CD14-positive monocyte (primary cell): ENCODE results near the gene HEMK1. TPM values are rescaled to one million over a fixed set of nuclear protein-coding genes. Genes with fewer than 3 reads are reported as not detected.
A peak's percentile ranks its signal among the peaks of the same experiment; 100 is the strongest.

ENCODE experiments used
- DNase-seq, 3 donors: peaks; one replicate each; pipeline ENCODE4 v3.0.0-alpha.2; 2011 to 2022
- H2AFZ ChIP-seq: 2 replicates; pipeline ENCODE4 v1.6.0; 2012; ENCODE audit warnings: mild to moderate bottlenecking, low read depth, low read length, inconsistent platforms; ENCODE audit not compliant: insufficient read depth, poor library complexity, severe bottlenecking
- H3K27ac ChIP-seq, 2 donors: 1 replicate in 1 of 2; 2 replicates in 1 of 2; pipeline ENCODE4 v1.5.1; 2012 to 2013; ENCODE audit warnings: low read length in 2 of 2, control low read depth in 1 of 2, inconsistent platforms in 1 of 2, low read depth in 1 of 2, mild to moderate bottlenecking in 1 of 2
- H3K27me3 ChIP-seq, 2 donors: one replicate each; pipeline versions ENCODE4 v1.6.0 to v1.6.1; 2011 to 2013; ENCODE audit warnings: low read length in 2 of 2; ENCODE audit not compliant: control insufficient read depth in 2 of 2, insufficient read depth in 2 of 2
- H3K36me3 ChIP-seq, 2 donors: replicated peaks in 1 of 2; 1 replicate in 1 of 2; 2 replicates in 1 of 2; pipeline versions ENCODE4 v1.5.1 to v1.6.1; 2012 to 2013; ENCODE audit warnings: low read length in 2 of 2, control low read depth in 1 of 2, inconsistent platforms in 1 of 2, mild to moderate bottlenecking in 1 of 2; ENCODE audit not compliant: insufficient read depth in 2 of 2, control insufficient read depth in 1 of 2
- H3K4me1 ChIP-seq, 2 donors: 1 replicate in 1 of 2; 2 replicates in 1 of 2; pipeline versions ENCODE4 v1.5.1 to v1.6.1; 2012 to 2013; ENCODE audit warnings: low read length in 2 of 2, control low read depth in 1 of 2, inconsistent platforms in 1 of 2, mild to moderate bottlenecking in 1 of 2, moderate library complexity in 1 of 2; ENCODE audit not compliant: insufficient read depth in 2 of 2, control insufficient read depth in 1 of 2
- H3K4me2 ChIP-seq: replicated peaks from 2 replicates; pipeline ENCODE3; 2012; ENCODE audit warnings: low read length, moderate library complexity, mild to moderate bottlenecking; ENCODE audit not compliant: poor library complexity, severe bottlenecking; ENCODE audit errors: extremely low read depth
- H3K4me3 ChIP-seq, 3 experiments: fragments of 200-600 bp in 1 of 3; sonication (generic) in 1 of 3; replicated peaks in 1 of 3; 1 replicate in 2 of 3; 2 replicates in 1 of 3; pipeline ENCODE4 v1.5.1; 2011 to 2013; ENCODE audit warnings: low read length in 3 of 3, mild to moderate bottlenecking in 3 of 3, control low read depth in 2 of 3, low read depth in 2 of 3, inconsistent platforms in 1 of 3, moderate library complexity in 1 of 3
- H3K79me2 ChIP-seq: 2 replicates; pipeline ENCODE4 v1.6.0; 2012; ENCODE audit warnings: mild to moderate bottlenecking, control low read depth, inconsistent platforms, low read length, moderate library complexity; ENCODE audit not compliant: insufficient read depth
- H3K9ac ChIP-seq: 2 replicates; pipeline ENCODE4 v1.6.0; 2017; ENCODE audit warnings: low read length, mild to moderate bottlenecking; ENCODE audit not compliant: insufficient read depth, poor library complexity, severe bottlenecking
- H3K9me3 ChIP-seq, 2 donors: replicated peaks in 1 of 2; 1 replicate in 1 of 2; 2 replicates in 1 of 2; pipeline versions ENCODE4 v1.5.1 to v1.6.1; 2012 to 2013; ENCODE audit warnings: low read length in 2 of 2, control low read depth in 1 of 2; ENCODE audit not compliant: control insufficient read depth in 1 of 2, insufficient read depth in 1 of 2
- H4K20me1 ChIP-seq: 2 replicates; pipeline ENCODE4 v1.6.0; 2012; ENCODE audit warnings: mild to moderate bottlenecking, low read length, control low read depth, moderate library complexity; ENCODE audit not compliant: insufficient read depth
- H3K27ac Mint-ChIP-seq, 7 donors: one replicate each; pipeline ENCODE4 v1.8.0; 2020; ENCODE audit warnings: mild to moderate bottlenecking in 7 of 7, mixed read lengths in 7 of 7, moderate library complexity in 6 of 7, inconsistent platforms in 2 of 7
- H3K27me3 Mint-ChIP-seq, 3 donors: one replicate each; pipeline ENCODE4 v1.8.0; 2021 to 2022; ENCODE audit warnings: low read depth in 3 of 3, mild to moderate bottlenecking in 3 of 3, mixed read lengths in 3 of 3, moderate library complexity in 3 of 3, inconsistent platforms in 1 of 3
- H3K36me3 Mint-ChIP-seq, 2 donors: one replicate each; pipeline ENCODE4 v1.8.0; 2020; ENCODE audit warnings: mixed read lengths in 2 of 2, inconsistent platforms in 1 of 2, mild to moderate bottlenecking in 1 of 2
- H3K4me1 Mint-ChIP-seq: one replicate; pipeline ENCODE4 v1.8.0; 2020; ENCODE audit warnings: mild to moderate bottlenecking, mixed read lengths
- H3K4me3 Mint-ChIP-seq, 2 donors: one replicate each; pipeline ENCODE4 v1.8.0; 2020; ENCODE audit warnings: mild to moderate bottlenecking in 2 of 2, mixed read lengths in 2 of 2, moderate library complexity in 1 of 2
- H3K9me3 Mint-ChIP-seq, 7 donors: one replicate each; pipeline ENCODE4 v1.8.0; 2020 to 2022; ENCODE audit warnings: mixed read lengths in 7 of 7, mild to moderate bottlenecking in 6 of 7, moderate library complexity in 6 of 7, inconsistent platforms in 2 of 7
- WGBS: methylation state at CpG from one replicate; pipeline ENCODE4 v1.1.5; 2013; ENCODE audit warnings: missing lambda C conversion rate; ENCODE audit not compliant: insufficient coverage; 5-methylcytosine and 5-hydroxymethylcytosine counted together
- intact Hi-C, 2 donors: fragments of 100-400 bp; cut with micrococcal nuclease; formaldehyde crosslinking; loops; one replicate each; pipeline versions ENCODE4 v1.15.0 to v1.15.1; 2023
- polyA plus RNA-seq, 3 donors: library from polyadenylated mRNA; depleted of rRNA in 1 of 3; unstranded in 2 of 3; stranded (reverse) in 1 of 3; fragments of 300-500 nt in 2 of 3; fragments of >200 nt in 1 of 3; fragmentation: Illumina TruSeq in 2 of 3; gene quantifications; 1 replicate in 2 of 3; 2 replicates in 1 of 3; pipeline ENCODE4 v1.2.3, GENCODE V29; 2012 to 2021
- TF ChIP-seq, protein P1 (sequence below): fragments of 200-600 bp; IDR thresholded peaks from one replicate; pipeline ENCODE4 v1.8.0; 2022; ENCODE audit warnings: antibody characterized with exemption, mild to moderate bottlenecking

HEMK1 gene
- polyA plus RNA-seq, 3 donors = 10.1 to 14.0 (median 12.1) TPM

DNA sequence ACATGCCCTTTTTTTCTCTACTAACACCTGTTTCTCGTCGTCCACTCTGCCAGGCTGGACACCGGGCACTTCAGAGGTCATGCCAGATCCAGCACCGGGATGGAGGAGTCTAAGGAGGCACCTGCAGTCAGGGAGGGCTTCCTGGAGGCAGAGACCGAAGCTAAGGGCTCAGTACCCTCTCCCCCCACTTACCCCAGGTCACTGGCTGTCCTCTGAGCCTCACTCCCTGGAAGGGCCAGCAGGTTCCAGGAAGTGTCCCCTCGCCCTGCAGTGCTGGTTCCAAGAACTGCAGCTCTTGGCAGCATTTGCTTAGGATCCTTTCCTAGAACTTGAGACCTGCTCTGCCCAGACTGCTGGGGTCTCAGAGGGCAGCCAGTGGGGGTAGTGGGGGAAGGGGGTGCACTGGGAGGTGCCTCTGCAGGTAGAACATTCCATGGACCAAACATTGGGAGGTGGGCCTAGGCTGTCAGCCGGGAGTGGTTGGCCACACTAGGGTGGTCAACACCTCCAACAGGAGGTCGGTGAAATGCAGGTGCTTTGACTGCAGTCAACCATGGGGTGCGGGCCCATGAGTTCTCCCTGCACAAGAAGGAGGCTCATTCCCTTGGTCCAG, 30.9 kb downstream of the HEMK1 start:
- H3K27ac Mint-ChIP-seq = peak overlapping the region; percentile 83 to 94 (median 91)
- peaks cover 41% of the 10 kb centered on the region for H3K79me2 ChIP-seq
- peaks cover 0 to 1% (median 0%) of the 10 kb centered on the region in 3 donors for H3K27me3 Mint-ChIP-seq
- peaks cover 4% of the 10 kb centered on the region for H4K20me1 ChIP-seq
- peak overlapping the region in 1 of 3 experiments; percentile 58 for H3K4me3 ChIP-seq
- H3K36me3 ChIP-seq = peaks cover 10 to 13% of the 10 kb centered on the region in 2 donors
- H3K9me3 Mint-ChIP-seq = no peaks in the 10 kb centered on the region
- TF ChIP-seq, protein P1, sequence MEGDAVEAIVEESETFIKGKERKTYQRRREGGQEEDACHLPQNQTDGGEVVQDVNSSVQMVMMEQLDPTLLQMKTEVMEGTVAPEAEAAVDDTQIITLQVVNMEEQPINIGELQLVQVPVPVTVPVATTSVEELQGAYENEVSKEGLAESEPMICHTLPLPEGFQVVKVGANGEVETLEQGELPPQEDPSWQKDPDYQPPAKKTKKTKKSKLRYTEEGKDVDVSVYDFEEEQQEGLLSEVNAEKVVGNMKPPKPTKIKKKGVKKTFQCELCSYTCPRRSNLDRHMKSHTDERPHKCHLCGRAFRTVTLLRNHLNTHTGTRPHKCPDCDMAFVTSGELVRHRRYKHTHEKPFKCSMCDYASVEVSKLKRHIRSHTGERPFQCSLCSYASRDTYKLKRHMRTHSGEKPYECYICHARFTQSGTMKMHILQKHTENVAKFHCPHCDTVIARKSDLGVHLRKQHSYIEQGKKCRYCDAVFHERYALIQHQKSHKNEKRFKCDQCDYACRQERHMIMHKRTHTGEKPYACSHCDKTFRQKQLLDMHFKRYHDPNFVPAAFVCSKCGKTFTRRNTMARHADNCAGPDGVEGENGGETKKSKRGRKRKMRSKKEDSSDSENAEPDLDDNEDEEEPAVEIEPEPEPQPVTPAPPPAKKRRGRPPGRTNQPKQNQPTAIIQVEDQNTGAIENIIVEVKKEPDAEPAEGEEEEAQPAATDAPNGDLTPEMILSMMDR = no peak
- peaks cover 31 to 38% of the 10 kb centered on the region in 2 donors for H3K36me3 Mint-ChIP-seq
- peaks cover 61 to 64% of the 10 kb centered on the region in 2 donors for H3K4me1 ChIP-seq
- peak overlapping the region; percentile 68 for H3K4me2 ChIP-seq
- no peaks in the 10 kb centered on the region for H3K27me3 ChIP-seq
- no peak overlapping the region for H2AFZ ChIP-seq
- peaks cover 66% of the 10 kb centered on the region for H3K4me1 Mint-ChIP-seq
- no peaks in the 10 kb centered on the region for H3K9me3 ChIP-seq
- peak overlapping the region; percentile 85 to 88 for H3K27ac ChIP-seq
- H3K4me3 Mint-ChIP-seq = no peak overlapping the region
- 82% methylated on average over 7 of the region's 9 CpGs for WGBS
- peak overlapping the region; percentile 53 for H3K9ac ChIP-seq
- DNase-seq = no peak
- intact Hi-C loops = no loop called here

DNA sequence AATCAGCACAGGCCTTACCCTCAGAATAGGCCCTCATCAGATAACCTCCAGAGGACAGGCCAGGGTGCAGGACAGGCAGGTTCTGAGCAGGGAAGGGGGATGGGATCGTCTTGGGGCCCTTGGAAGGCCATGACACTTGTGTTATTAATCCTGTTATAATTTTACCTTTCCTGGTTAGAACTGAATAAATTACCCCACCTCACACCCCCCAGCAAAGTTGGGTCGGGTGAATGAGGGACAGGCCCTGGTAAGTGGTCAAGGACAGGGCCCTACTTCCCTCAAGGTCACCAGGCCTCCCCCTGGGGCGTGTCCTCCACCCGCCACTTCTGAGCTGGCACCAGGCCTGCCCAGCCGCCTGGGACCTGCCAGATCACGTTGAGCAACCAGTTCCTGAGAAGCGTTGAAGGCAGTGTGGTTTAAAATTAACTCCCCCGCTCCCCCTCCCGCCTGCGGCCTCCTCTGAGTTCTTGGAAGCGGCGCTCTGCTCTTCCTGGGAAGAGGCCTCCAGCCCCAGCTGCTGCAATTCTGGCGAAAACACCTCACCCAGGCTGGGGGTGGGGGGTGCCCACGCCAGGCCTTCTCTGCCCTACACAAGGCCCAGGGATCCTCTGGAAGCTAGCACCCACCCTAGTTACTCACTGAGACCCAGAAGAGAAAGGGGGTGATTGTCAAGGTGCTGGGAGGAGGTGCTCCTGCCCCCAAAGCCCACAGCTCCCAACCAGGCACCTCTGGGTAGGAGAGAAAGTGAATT, 31.7 kb downstream of the HEMK1 start:
- H3K9me3 ChIP-seq = no peaks in the 10 kb centered on the region
- Mint-ChIP-seq H3K27ac (peak overlapping the region; percentile 83 to 94 (median 91)), H3K36me3 (peaks cover 39 to 46% of the 10 kb centered on the region in 2 donors), H3K4me3 (peak overlapping the region; percentile 41 to 76), H3K9me3 (no peaks in the 10 kb centered on the region), H3K4me1 (peaks cover 73% of the 10 kb centered on the region), H3K27me3 (peaks cover 0 to 1% (median 0%) of the 10 kb centered on the region in 3 donors)
- peaks cover 48% of the 10 kb centered on the region for H3K79me2 ChIP-seq
- H3K4me1 ChIP-seq = peaks cover 68 to 72% of the 10 kb centered on the region in 2 donors
- intact Hi-C loops = no loop called here
- H3K4me3 ChIP-seq = peak overlapping the region in 1 of 3 experiments; percentile 58
- 0% methylated on average over 5 of the region's 14 CpGs for WGBS
- TF ChIP-seq, protein P1 = no peak
- peaks cover 12% of the 10 kb centered on the region for H4K20me1 ChIP-seq
- peak overlapping the region; percentile 43 for H2AFZ ChIP-seq
- no peaks in the 10 kb centered on the region for H3K27me3 ChIP-seq
- peak overlapping the region; percentile 85 to 88 for H3K27ac ChIP-seq
- peak overlapping the region; percentile 68 for H3K4me2 ChIP-seq
- H3K9ac ChIP-seq = peak overlapping the region; percentile 53
- H3K36me3 ChIP-seq = peaks cover 10 to 14% of the 10 kb centered on the region in 2 donors
- DNase-seq = peak; percentile 81 to 92 (median 89)
